CD14-positive monocyte (primary cell): ENCODE measurements around the gene RGS14. TPM values are rescaled to one million over a fixed set of nuclear protein-coding genes. Genes with fewer than 3 reads are reported as not detected.
A peak's percentile ranks its signal among the peaks of the same experiment; 100 is the strongest.

Experiments used
- DNase-seq, 3 donors: peaks; one replicate each; pipeline ENCODE4 v3.0.0-alpha.2; 2011 to 2022
- H2AFZ ChIP-seq: 2 replicates; pipeline ENCODE4 v1.6.0; 2012; ENCODE audit warnings: mild to moderate bottlenecking, low read depth, low read length, inconsistent platforms; ENCODE audit not compliant: insufficient read depth, poor library complexity, severe bottlenecking
- H3K27ac ChIP-seq, 2 donors: 1 replicate in 1 of 2; 2 replicates in 1 of 2; pipeline ENCODE4 v1.5.1; 2012 to 2013; ENCODE audit warnings: low read length in 2 of 2, control low read depth in 1 of 2, inconsistent platforms in 1 of 2, low read depth in 1 of 2, mild to moderate bottlenecking in 1 of 2
- H3K27me3 ChIP-seq, 2 donors: one replicate each; pipeline versions ENCODE4 v1.6.0 to v1.6.1; 2011 to 2013; ENCODE audit warnings: low read length in 2 of 2; ENCODE audit not compliant: control insufficient read depth in 2 of 2, insufficient read depth in 2 of 2
- H3K36me3 ChIP-seq, 2 donors: replicated peaks in 1 of 2; 1 replicate in 1 of 2; 2 replicates in 1 of 2; pipeline versions ENCODE4 v1.5.1 to v1.6.1; 2012 to 2013; ENCODE audit warnings: low read length in 2 of 2, control low read depth in 1 of 2, inconsistent platforms in 1 of 2, mild to moderate bottlenecking in 1 of 2; ENCODE audit not compliant: insufficient read depth in 2 of 2, control insufficient read depth in 1 of 2
- H3K4me1 ChIP-seq, 2 donors: 1 replicate in 1 of 2; 2 replicates in 1 of 2; pipeline versions ENCODE4 v1.5.1 to v1.6.1; 2012 to 2013; ENCODE audit warnings: low read length in 2 of 2, control low read depth in 1 of 2, inconsistent platforms in 1 of 2, mild to moderate bottlenecking in 1 of 2, moderate library complexity in 1 of 2; ENCODE audit not compliant: insufficient read depth in 2 of 2, control insufficient read depth in 1 of 2
- H3K4me2 ChIP-seq: replicated peaks from 2 replicates; pipeline ENCODE3; 2012; ENCODE audit warnings: low read length, moderate library complexity, mild to moderate bottlenecking; ENCODE audit not compliant: poor library complexity, severe bottlenecking; ENCODE audit errors: extremely low read depth
- H3K4me3 ChIP-seq, 3 experiments: fragments of 200-600 bp in 1 of 3; sonication (generic) in 1 of 3; replicated peaks in 1 of 3; 1 replicate in 2 of 3; 2 replicates in 1 of 3; pipeline ENCODE4 v1.5.1; 2011 to 2013; ENCODE audit warnings: low read length in 3 of 3, mild to moderate bottlenecking in 3 of 3, control low read depth in 2 of 3, low read depth in 2 of 3, inconsistent platforms in 1 of 3, moderate library complexity in 1 of 3
- H3K79me2 ChIP-seq: 2 replicates; pipeline ENCODE4 v1.6.0; 2012; ENCODE audit warnings: mild to moderate bottlenecking, control low read depth, inconsistent platforms, low read length, moderate library complexity; ENCODE audit not compliant: insufficient read depth
- H3K9ac ChIP-seq: 2 replicates; pipeline ENCODE4 v1.6.0; 2017; ENCODE audit warnings: low read length, mild to moderate bottlenecking; ENCODE audit not compliant: insufficient read depth, poor library complexity, severe bottlenecking
- H3K9me3 ChIP-seq, 2 donors: replicated peaks in 1 of 2; 1 replicate in 1 of 2; 2 replicates in 1 of 2; pipeline versions ENCODE4 v1.5.1 to v1.6.1; 2012 to 2013; ENCODE audit warnings: low read length in 2 of 2, control low read depth in 1 of 2; ENCODE audit not compliant: control insufficient read depth in 1 of 2, insufficient read depth in 1 of 2
- H4K20me1 ChIP-seq: 2 replicates; pipeline ENCODE4 v1.6.0; 2012; ENCODE audit warnings: mild to moderate bottlenecking, low read length, control low read depth, moderate library complexity; ENCODE audit not compliant: insufficient read depth
- H3K27ac Mint-ChIP-seq, 7 donors: one replicate each; pipeline ENCODE4 v1.8.0; 2020; ENCODE audit warnings: mild to moderate bottlenecking in 7 of 7, mixed read lengths in 7 of 7, moderate library complexity in 6 of 7, inconsistent platforms in 2 of 7
- H3K27me3 Mint-ChIP-seq, 3 donors: one replicate each; pipeline ENCODE4 v1.8.0; 2021 to 2022; ENCODE audit warnings: low read depth in 3 of 3, mild to moderate bottlenecking in 3 of 3, mixed read lengths in 3 of 3, moderate library complexity in 3 of 3, inconsistent platforms in 1 of 3
- H3K36me3 Mint-ChIP-seq, 2 donors: one replicate each; pipeline ENCODE4 v1.8.0; 2020; ENCODE audit warnings: mixed read lengths in 2 of 2, inconsistent platforms in 1 of 2, mild to moderate bottlenecking in 1 of 2
- H3K4me1 Mint-ChIP-seq: one replicate; pipeline ENCODE4 v1.8.0; 2020; ENCODE audit warnings: mild to moderate bottlenecking, mixed read lengths
- H3K4me3 Mint-ChIP-seq, 2 donors: one replicate each; pipeline ENCODE4 v1.8.0; 2020; ENCODE audit warnings: mild to moderate bottlenecking in 2 of 2, mixed read lengths in 2 of 2, moderate library complexity in 1 of 2
- H3K9me3 Mint-ChIP-seq, 7 donors: one replicate each; pipeline ENCODE4 v1.8.0; 2020 to 2022; ENCODE audit warnings: mixed read lengths in 7 of 7, mild to moderate bottlenecking in 6 of 7, moderate library complexity in 6 of 7, inconsistent platforms in 2 of 7
- CTCF ChIP-seq: fragments of 200-600 bp; IDR thresholded peaks from one replicate; pipeline ENCODE4 v1.8.0; 2022; ENCODE audit warnings: antibody characterized with exemption, mild to moderate bottlenecking
- WGBS: methylation state at CpG from one replicate; pipeline ENCODE4 v1.1.5; 2013; ENCODE audit warnings: missing lambda C conversion rate; ENCODE audit not compliant: insufficient coverage; 5-methylcytosine and 5-hydroxymethylcytosine counted together
- intact Hi-C, 2 donors: fragments of 100-400 bp; cut with micrococcal nuclease; formaldehyde crosslinking; loops; one replicate each; pipeline versions ENCODE4 v1.15.0 to v1.15.1; 2023
- polyA plus RNA-seq, 3 donors: library from polyadenylated mRNA; depleted of rRNA in 1 of 3; unstranded in 2 of 3; stranded (reverse) in 1 of 3; fragments of 300-500 nt in 2 of 3; fragments of >200 nt in 1 of 3; fragmentation: Illumina TruSeq in 2 of 3; gene quantifications; 1 replicate in 2 of 3; 2 replicates in 1 of 3; pipeline ENCODE4 v1.2.3, GENCODE V29; 2012 to 2021

RGS14 gene
- polyA plus RNA-seq, 3 donors = 35.4 to 186 (median 43.5) TPM

DNA sequence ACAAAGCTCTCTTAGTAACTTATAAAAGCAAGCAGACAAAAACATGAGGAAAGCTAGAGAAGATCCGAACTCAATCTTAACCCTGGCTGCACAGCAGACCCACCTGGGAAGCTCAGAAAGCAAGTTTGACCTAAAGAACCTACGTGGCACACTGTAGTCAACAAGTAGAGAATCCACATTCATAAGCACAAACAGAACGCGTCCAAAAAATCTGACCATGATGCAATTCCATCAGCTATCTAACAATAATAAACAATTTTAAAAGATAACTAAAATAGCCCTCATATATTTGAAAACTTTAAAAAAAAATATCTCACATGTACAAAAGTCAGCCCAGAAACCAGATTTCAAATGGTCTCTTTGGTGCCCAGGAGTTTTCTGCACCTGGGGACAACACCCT lies 10.9 kb upstream of the RGS14 start:
- 95% methylated on average over 2 of the region's 4 CpGs for WGBS
- H3K4me3 ChIP-seq = no peak overlapping the region
- no peak overlapping the region for H3K4me2 ChIP-seq
- H3K9me3 ChIP-seq = no peaks in the 10 kb centered on the region
- TF ChIP-seq CTCF = no peak
- Mint-ChIP-seq H3K4me1 (peaks cover 29% of the 10 kb centered on the region), H3K4me3 (no peak overlapping the region), H3K27ac (peak overlapping the region in 1 of 7 donors; percentile 18), H3K9me3 (no peaks in the 10 kb centered on the region), H3K36me3 (peaks cover 41 to 65% of the 10 kb centered on the region in 2 donors), H3K27me3 (no peaks in the 10 kb centered on the region)
- no peak overlapping the region for H3K27ac ChIP-seq
- H3K27me3 ChIP-seq = no peaks in the 10 kb centered on the region
- H3K4me1 ChIP-seq = peaks cover 19 to 27% of the 10 kb centered on the region in 2 donors
- intact Hi-C loops = loop anchor here in 1 of 2 donors (5.0 kb wide), 1 partner anchor 35 kb away; the partner anchor contains the start of gene MXD3
- H4K20me1 ChIP-seq = peaks cover 88% of the 10 kb centered on the region
- no peak overlapping the region for H2AFZ ChIP-seq
- H3K79me2 ChIP-seq = peaks cover 95% of the 10 kb centered on the region
- DNase-seq = no peak
- no peak overlapping the region for H3K9ac ChIP-seq
- peaks cover 39 to 66% of the 10 kb centered on the region in 2 donors for H3K36me3 ChIP-seq

- Mint-ChIP-seq H3K4me3 (no peak overlapping the region), H3K27ac (no peak overlapping the region), H3K27me3 (no peaks in the 10 kb centered on the region), H3K4me1 (peaks cover 37% of the 10 kb centered on the region), H3K9me3 (no peaks in the 10 kb centered on the region), H3K36me3 (peaks cover 36 to 56% of the 10 kb centered on the region in 2 donors)
- Histone ChIP-seq H4K20me1 (peaks cover 79% of the 10 kb centered on the region), H3K9ac (no peak overlapping the region), H3K4me3 (no peak overlapping the region), H3K36me3 (peaks cover 30 to 60% of the 10 kb centered on the region in 2 donors), H3K27ac (no peak overlapping the region), H3K9me3 (no peaks in the 10 kb centered on the region), H3K27me3 (no peaks in the 10 kb centered on the region), H3K4me1 (peaks cover 28 to 36% of the 10 kb centered on the region in 2 donors), H3K79me2 (peaks cover 92% of the 10 kb centered on the region), H3K4me2 (no peak overlapping the region), H2AFZ (no peak overlapping the region)
- no peak for DNase-seq
- no peak for TF ChIP-seq CTCF
- intact Hi-C loops = loop anchor here in 1 of 2 donors (5.0 kb wide), 1 partner anchor 35 kb away; the partner anchor contains the start of gene MXD3
- WGBS = 87% methylated on average over 3 of the region's 4 CpGs
These were observed 10.0 kb upstream of the RGS14 start for GRCh38 chr5:177347699-177348098.
